K562 (cell line): ENCODE results near the gene ARID5B.

Source experiments
- CTCF ChIP-seq, 3 experiments: IDR thresholded peaks in 2 of 3; conservative IDR thresholded peaks in 1 of 3; 2 replicates each; pipeline ENCODE4 v1.5.1; 2011 to 2012; ENCODE audit warnings: low read length in 3 of 3, mild to moderate bottlenecking in 3 of 3, control low read depth in 2 of 3, improper control_type of control experiment in 1 of 3, inconsistent platforms in 1 of 3, low read depth in 1 of 3, mixed read lengths in 1 of 3, moderate library complexity in 1 of 3; ENCODE audit not compliant: insufficient read depth in 2 of 3
- NFE2L1 ChIP-seq: fragments of 450-650 bp; IDR thresholded peaks from 2 replicates; pipeline ENCODE4 v1.6.1; 2016; ENCODE audit warnings: missing genetic modification characterization, low read depth, mild to moderate bottlenecking, missing compliant biosample characterization, moderate library complexity, borderline replicate concordance

GRCh38 chr10:61952028-61952674 lies 50.7 kb downstream of the ARID5B start:
- TF ChIP-seq CTCF (IDR thresholded peaks at IDR 0.05 in 2 of 3, conservative IDR thresholded peaks at IDR 0.05 in 1 of 3; ENCODE audit: insufficient read depth in 2 of 3, low read depth in 1 of 3, low read length in 3 of 3) (no peak), NFE2L1 (tag) (no peak)
